C4-2B (cell line): ENCODE data around the gene TRAPPC4.

Experiments used
- CTCF ChIP-seq: fragments of 450-650 bp; conservative IDR thresholded peaks from 2 replicates; pipeline ENCODE4 v1.5.1; 2017; ENCODE audit warnings: mild to moderate bottlenecking
- ZFX ChIP-seq: fragments of 450-650 bp; IDR thresholded peaks from 2 replicates; pipeline ENCODE4 v1.6.1; 2017

DNA sequence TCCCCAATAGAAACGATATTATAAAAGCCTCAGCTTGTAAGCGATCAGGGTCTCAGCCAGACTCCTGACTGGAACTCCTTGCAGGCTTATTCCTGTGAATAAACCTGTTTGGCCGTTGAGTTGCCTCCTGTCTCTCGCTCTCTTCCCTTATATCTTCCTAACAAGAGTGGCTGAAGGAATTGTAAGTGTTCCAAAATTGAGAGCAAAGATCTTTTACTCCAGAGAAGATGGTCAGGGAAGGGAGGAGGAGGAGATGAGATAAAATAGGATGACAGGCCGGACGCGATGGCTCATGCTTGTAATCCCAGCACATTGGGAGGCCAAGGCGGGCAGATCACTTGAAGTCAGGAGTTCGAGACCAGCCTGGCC lies 13.3 kb downstream of the TRAPPC4 start:
- TF ChIP-seq CTCF (no peak), ZFX (no peak)
